PFSK-1 (cell line): ENCODE measurements around the gene F8A1. TPM values are rescaled to one million over a fixed set of nuclear protein-coding genes. Genes with fewer than 3 reads are reported as not detected.
"Not testable (repeated sequence)": the region's sequence is repeated elsewhere in the genome, so short reads cannot be mapped to it uniquely, and the experiment has no call there.

ENCODE experiments used
- FOXP2 ChIP-seq: optimal IDR thresholded peaks from 2 replicates; pipeline ENCODE3; 2011; ENCODE audit warnings: borderline replicate concordance, control low read depth, inconsistent platforms; ENCODE audit not compliant: insufficient read depth; ENCODE audit errors: extremely low read length, extremely low read depth
- POLR2AphosphoS5 ChIP-seq: IDR thresholded peaks from 2 replicates; pipeline ENCODE4 v1.6.1; 2012; ENCODE audit warnings: low read depth, mild to moderate bottlenecking, control low read depth, low read length, moderate library complexity
- REST ChIP-seq, 2 experiments: IDR thresholded peaks; 2 replicates each; pipeline versions ENCODE4 v1.6.1 to v1.8.0; 2011 to 2012; ENCODE audit warnings: low read depth in 2 of 2, low read length in 2 of 2, control low read depth in 1 of 2, inconsistent platforms in 1 of 2, mild to moderate bottlenecking in 1 of 2, moderate library complexity in 1 of 2; ENCODE audit not compliant: insufficient read depth in 1 of 2
- SIN3A ChIP-seq: IDR thresholded peaks from 2 replicates; pipeline ENCODE4 v1.6.1; 2012; ENCODE audit warnings: mild to moderate bottlenecking, low read length, moderate library complexity, borderline replicate concordance; ENCODE audit not compliant: insufficient read depth
- TAF1 ChIP-seq: IDR thresholded peaks from 2 replicates; pipeline ENCODE4 v1.6.1; 2012; ENCODE audit warnings: low read length, control low read depth, borderline replicate concordance; ENCODE audit not compliant: insufficient read depth
- polyA plus RNA-seq: library from polyadenylated mRNA; unstranded; fragments of >200 nt; gene quantifications from one replicate; pipeline ENCODE4 v1.2.1, GENCODE V29; 2012; ENCODE audit warnings: low read depth, missing spikeins; ENCODE audit not compliant: insufficient read length

The F8A1 gene
- polyA plus RNA-seq, result 10.6 TPM

GRCh38 chrX:154886069-154886788, at the start of gene F8A1:
Gene F8A1 (plus strand): TSS chrX:154886355. CDS start chrX:154886375, 20 bp downstream.
- TF ChIP-seq POLR2AphosphoS5; REST (IDR thresholded peaks at IDR 0.05; ENCODE audit: insufficient read depth in 1 of 2, low read depth in 2 of 2, low read length in 2 of 2); TAF1: not testable (repeated sequence)

GRCh38 chrX:154840856-154841255, 45.3 kb upstream of the F8A1 start:
- TF ChIP-seq FOXP2, result no peak
- TF ChIP-seq POLR2AphosphoS5, result no peak
- no peak for TF ChIP-seq SIN3A
- TF ChIP-seq TAF1, result no peak
- TF ChIP-seq REST (IDR thresholded peaks at IDR 0.05; ENCODE audit: insufficient read depth in 1 of 2, low read depth in 2 of 2, low read length in 2 of 2), result no peak

- no peak for TF ChIP-seq TAF1
- TF ChIP-seq REST (IDR thresholded peaks at IDR 0.05; ENCODE audit: insufficient read depth in 1 of 2, low read depth in 2 of 2, low read length in 2 of 2), result no peak
- TF ChIP-seq FOXP2, result no peak
- TF ChIP-seq POLR2AphosphoS5, result no peak
- no peak for TF ChIP-seq SIN3A
Observed at GRCh38 chrX:154850957-154851611, 35.1 kb upstream of the F8A1 start.

GRCh38 chrX:154855256-154855655, 30.9 kb upstream of the F8A1 start:
- no peak for TF ChIP-seq POLR2AphosphoS5
- no peak for TF ChIP-seq TAF1
- TF ChIP-seq SIN3A, result no peak
- TF ChIP-seq FOXP2, result no peak
- no peak for TF ChIP-seq REST (IDR thresholded peaks at IDR 0.05; ENCODE audit: insufficient read depth in 1 of 2, low read depth in 2 of 2, low read length in 2 of 2)
